Measurements from ENCODE around the gene STK10.

STK10 gene

DNA sequence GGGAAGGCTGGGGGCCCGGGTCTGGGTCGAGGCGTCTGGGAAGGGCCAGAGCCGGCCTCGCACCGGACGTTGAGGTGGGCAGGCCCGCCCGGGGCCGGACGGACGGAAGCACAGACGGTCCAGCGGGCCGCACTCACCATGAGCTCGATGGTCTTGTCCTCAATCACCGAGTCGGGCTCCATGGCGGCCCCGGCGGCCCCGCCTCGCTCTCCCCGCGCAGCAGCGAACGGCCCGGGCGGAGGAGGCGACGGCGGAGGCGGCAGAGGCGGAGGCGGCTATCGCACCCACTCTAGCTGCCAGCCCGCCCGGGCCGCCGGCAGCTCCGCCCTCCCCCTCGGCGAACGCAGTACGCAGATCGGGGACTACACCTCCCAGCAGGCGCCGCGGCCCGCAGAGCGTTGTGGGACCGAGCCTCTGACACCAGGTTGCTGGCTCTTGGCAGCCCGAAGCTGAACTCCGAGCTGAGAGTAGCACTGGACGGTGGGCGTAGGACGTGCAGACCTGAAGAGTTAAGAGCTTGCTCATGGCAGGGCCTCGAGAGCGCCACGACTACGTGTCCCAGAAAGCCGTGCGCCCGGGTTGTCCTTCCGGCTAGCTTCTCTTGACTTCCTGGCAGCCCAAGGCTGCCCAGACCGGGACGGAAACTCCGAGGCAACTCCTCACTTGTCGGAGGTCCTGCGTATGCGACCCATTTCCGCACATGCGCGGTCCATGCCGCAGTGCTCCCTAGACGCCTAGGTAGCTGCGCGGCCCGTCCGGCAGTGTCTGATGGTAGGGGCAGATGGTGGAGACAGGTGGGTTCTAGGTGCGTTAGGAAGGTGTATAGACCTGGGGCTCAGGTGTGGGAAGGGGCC, 181.5 kb downstream of the STK10 start, which contains the start of gene FBXW11:
TSS of gene FBXW11 (minus strand) at position 318 of the 854 bp plus-strand sequence. CDS start at position 182, 136 bp downstream.
- DNase-seq = peak; percentile 96 to 98

DNA sequence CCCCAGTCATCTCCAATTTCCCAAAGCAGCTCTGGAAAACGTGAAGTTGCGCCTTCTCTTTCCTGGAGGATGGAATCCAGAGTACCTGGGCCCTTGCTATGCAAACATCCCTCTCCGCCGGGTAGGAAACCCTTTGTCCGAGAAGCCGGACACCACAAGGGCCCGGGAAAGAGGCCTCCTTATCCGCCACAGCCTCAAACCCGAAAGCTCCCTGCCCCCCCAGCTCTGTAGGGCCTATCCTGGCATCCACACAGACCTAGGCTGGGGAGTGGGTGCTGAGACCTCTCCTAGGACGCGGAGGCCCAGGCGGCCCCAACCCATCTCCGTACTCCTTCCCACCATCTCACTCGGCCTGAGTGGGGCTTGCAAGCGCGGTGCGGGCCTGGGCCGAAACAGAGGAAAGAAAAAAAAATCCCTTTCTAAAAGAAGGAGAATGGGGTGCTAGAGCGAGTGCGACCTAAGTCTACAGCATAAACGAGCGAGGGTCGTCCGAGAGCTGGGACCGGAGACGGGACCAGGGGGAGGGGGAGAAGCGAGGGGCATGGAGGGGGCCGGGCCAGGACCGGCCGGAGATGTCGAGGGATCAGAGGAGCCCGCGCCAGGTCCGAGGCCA, 182.2 kb downstream of the STK10 start:
- DNase-seq = peak; percentile 2 to 21

DNA sequence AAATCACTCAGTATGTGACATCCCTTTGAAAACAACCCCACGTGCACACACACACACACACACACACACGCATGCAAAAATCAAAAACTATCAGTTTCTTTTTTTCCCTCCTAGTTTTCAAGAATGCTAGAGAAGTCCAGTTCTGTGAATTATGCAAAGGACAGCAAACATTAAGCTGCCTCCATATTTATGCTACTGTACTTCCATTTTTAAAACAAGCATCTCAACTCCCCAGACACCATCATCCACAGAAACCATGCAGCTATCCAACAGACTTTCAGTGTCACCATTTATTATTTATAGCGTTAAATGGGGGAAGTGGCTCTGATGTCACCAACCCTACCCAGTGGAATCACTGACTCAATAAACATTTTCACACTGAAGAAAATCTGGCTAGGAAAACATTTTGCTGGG, 183.2 kb downstream of the STK10 start:
- DNase-seq = peak in 1 of 2 donors; percentile 36

DNA sequence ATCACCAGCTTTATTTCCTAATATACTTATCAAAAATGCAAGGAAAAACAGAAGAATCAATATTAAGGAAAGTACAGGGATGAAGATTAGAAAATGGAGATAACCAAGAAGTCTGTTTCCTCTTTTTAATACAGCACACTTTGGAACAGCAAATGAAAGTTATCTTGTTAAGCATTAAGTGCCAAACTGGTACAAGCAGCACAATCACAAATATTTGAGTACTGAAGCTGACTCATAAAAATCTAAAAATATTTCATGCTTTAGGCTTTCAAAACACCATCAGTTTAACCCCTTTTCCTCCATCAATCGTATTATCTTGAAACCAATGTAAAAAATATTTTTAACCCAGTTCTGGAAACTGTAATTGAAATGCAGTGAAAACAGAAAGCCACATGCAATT, 184.3 kb downstream of the STK10 start:
- no peak for DNase-seq

DNA sequence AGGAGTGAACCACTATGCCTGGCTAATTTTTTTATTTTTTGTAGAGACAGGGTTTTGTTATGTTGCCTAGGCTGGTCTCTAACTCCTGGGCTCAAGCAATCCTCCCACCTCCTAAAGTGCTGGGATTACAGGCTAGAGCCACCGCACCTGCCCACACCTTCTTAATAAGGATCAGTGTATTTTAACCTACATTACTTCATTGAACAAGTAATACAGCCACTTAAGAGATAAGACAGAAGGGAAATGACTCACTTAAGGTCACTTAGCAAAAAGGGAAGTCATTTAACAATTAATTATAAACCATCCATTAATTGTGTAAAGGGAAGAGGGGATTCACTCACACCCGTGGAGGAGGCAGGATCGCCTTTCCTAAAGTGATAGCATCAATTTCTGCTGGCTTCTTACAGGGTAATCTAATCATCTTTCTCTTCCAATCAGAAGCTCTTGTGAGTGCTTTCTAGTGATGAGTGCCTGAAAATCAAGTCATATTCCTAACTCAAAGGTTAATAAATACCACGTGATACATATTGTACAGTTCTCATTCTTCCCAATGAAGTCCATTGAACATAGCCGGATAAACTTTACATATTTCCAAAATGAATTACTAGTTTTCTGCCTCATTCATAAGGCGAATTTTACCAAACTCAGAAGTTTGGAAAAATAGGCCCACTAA, 185.0 kb downstream of the STK10 start:
- DNase-seq = no peak

DNA sequence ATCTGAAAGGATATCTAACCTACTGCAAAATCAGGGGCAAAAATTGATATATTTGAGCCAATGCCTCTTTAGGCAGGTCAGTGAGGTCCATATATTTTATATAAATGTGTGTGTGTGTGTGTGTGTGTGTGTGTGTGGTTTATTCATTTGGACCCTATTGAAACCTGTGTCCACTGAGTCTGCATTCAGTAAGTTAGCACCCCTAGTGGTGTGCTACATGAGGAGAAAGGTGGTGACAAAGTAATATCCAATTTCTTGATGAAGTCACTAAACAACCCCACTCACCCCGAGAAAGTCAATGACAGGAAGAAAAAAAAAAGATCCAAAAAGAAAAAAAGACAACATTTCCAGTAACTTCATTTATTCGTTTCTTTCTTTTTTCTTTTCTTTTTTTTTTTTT, 185.7 kb downstream of the STK10 start:
- peak in 1 of 2 donors; percentile 32 for DNase-seq

DNA sequence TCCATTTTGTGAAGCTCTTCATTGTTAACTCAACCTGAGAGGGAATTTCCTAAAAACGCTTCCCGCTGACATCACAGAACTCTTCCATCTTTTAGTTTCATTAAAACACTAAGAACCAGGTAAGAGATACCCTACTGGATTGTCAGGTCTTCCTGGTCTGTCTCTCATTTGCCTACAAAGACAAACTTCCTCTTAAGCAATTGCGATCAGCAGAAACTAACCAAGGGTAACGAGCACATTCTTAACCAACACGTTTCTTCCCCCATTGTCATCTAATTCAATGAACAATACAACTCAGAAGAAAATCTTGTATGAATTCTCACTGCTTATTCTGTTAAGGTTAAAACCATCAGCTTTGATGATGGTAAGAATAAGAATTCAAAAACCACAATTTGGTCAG, 188.1 kb downstream of the STK10 start:
- DNase-seq = no peak

DNA sequence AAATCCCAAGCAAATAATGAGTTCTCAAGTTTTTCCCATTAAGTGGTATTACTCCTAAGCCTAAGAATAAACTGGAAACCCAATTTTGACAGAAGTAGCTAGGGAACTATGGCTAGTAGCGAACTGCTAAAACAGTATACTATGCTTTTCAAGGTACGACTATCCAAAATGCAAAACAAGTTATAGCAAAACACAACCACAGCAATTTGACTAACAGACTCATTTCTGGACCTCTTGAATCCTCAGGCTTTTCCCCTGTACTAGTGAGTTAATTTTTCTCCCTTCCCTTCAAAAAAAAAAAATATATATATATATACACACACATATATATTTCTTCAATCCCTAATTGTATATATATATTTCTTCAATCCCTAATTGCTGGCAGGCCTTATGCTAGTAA, 188.9 kb downstream of the STK10 start:
- no peak for DNase-seq

DNA sequence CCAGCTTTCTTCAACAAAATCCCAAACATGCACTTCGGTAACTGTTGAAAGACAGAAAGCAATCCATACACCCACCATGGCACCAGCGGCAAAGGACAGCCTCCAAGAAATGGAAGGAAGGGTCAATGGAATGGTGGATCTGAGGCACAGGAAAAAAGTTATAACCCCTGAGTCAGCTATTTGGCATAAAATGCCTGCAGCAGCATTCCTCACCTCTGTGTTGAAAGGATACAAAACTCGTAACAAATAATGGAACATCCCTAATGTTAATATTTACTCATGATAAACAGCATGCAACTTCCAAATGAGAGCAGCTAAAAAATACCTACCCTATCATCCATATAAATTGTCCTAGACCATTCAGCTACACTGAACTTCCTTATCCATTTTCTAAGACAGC, 191.0 kb downstream of the STK10 start:
- no peak for DNase-seq

DNA sequence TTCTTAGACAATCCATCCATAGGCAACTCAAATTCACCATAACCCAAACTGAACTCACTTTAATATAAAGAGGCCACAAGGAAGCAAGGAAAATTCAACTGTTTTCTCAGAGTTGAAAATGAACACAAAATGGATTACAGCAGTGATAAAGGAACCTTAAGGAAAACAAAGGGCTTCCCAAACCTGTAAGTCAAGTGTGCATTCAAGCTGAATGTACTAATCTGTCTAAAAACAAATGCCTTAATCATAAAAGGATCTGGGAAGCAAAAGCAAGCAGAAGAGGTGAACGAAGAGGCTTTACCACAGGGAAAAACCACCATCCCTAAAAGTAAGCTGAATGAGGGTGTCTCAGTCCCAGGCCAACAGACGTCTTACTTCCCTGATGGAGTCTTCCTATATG, 195.2 kb downstream of the STK10 start:
- no peak for DNase-seq

DNA sequence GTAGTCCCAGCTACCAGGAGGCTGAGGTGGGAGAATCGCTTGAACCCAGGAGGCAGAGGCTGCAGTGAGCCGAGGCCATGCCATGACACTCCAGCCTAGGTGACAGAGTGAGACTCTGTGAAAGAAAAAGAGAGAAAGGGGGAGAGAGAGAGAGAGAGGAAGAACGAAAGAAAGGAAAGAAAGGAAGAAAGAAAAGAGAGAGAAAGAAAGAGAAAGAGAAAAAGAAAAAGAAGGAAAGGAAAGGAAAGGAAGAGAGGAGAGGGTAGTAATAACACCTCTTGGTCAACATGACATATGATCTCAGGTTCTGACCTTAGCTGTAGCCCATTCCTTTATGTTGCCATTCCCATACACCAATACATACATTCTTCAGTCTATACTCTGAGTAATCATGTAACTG, 195.7 kb downstream of the STK10 start:
- no peak for DNase-seq
